WTC11 (cell line): ENCODE data around the gene LENG1.

Experiments
- ATF3 ChIP-seq: sonication (generic); formaldehyde crosslinking; conservative IDR thresholded peaks from 2 replicates; pipeline ENCODE4 v1.8.1; 2022; ENCODE audit warnings: mild to moderate bottlenecking, missing genetic modification reagents
- CBFB ChIP-seq: sonication (generic); formaldehyde crosslinking; IDR thresholded peaks from 2 replicates; pipeline ENCODE4 v1.8.1; 2022; ENCODE audit warnings: mild to moderate bottlenecking, low read depth, missing genetic modification reagents
- CTCF ChIP-seq: fragments of 200-600 bp; IDR thresholded peaks from 2 replicates; pipeline ENCODE4 v1.8.0; 2022; ENCODE audit warnings: antibody characterized with exemption
- NR3C1 ChIP-seq: sonication (generic); formaldehyde crosslinking; conservative IDR thresholded peaks from 2 replicates; pipeline ENCODE4 v1.8.1; 2023; ENCODE audit warnings: low read depth, mild to moderate bottlenecking, missing genetic modification reagents

- no peak for TF ChIP-seq CBFB
- no peak for TF ChIP-seq ATF3 (CRISPR knock-in tag)
- no peak for TF ChIP-seq NR3C1 (CRISPR knock-in tag)
- TF ChIP-seq CTCF, result no peak
Observed at GRCh38 chr19:54128796-54129616, 30.5 kb downstream of the LENG1 start.
